NCI-H345 treated with DMSO at 0.1 percent for 48 hours (cell line): Measurements from ENCODE around the gene IDH3G.

Source experiments
- DNase-seq: peaks from one replicate; lab custom pipeline; 2025; ENCODE audit not compliant: unreplicated experiment; lab: John Stamatoyannopoulos, UW

IDH3G gene

GRCh38 chrX:153736071-153736820, 57.9 kb downstream of the IDH3G start:
- no peak for DNase-seq
